ENCODE data around the gene MANF. TPM values are rescaled to one million over a fixed set of nuclear protein-coding genes. Genes with fewer than 3 reads are reported as not detected.

The MANF gene
- total RNA-seq, 3 donors from 2014 or later (not counting 1 experiment from before 2014, with no cell fraction given), result 51.7 to 58.6 (median 58.3) TPM

GRCh38 chr3:51401735-51402134 is 16.6 kb downstream of the MANF start:
- Mint-ChIP-seq H3K36me3 (no peaks in the 10 kb centered on the region), H3K4me1 (peaks cover 9 to 10% of the 10 kb centered on the region in 2 donors), H3K27ac (no peak overlapping the region), H3K9me3 (no peaks in the 10 kb centered on the region), H3K4me3 (no peak overlapping the region), H3K27me3 (ENCODE audit: low read depth in 2 of 2) (no peaks in the 10 kb centered on the region)
- H3K27me3 ChIP-seq (ENCODE audit: control insufficient read depth, insufficient read depth, low read length), result no peaks in the 10 kb centered on the region
- TF ChIP-seq CTCF (IDR thresholded peaks at IDR 0.05), result no peak
- peaks cover 49% of the 10 kb centered on the region for H3K36me3 ChIP-seq (ENCODE audit: control insufficient read depth, insufficient read depth, low read length)
- no peak for DNase-seq
- no peak overlapping the region for H3K4me3 ChIP-seq (ENCODE audit: low read length)
- no peak for ATAC-seq
- peaks cover under 1% of the 10 kb centered on the region for H3K4me1 ChIP-seq (ENCODE audit: control insufficient read depth, insufficient read depth, low read length)
- H3K9me3 ChIP-seq (ENCODE audit: control insufficient read depth, insufficient read depth, low read length), result no peaks in the 10 kb centered on the region
- 88% methylated on average over 4 of the region's 4 CpGs for WGBS (ENCODE audit: insufficient coverage)
- no peak overlapping the region for H3K27ac ChIP-seq (ENCODE audit: low read length)
- intact Hi-C loops (cut with micrococcal nuclease), result no loop called here

DNA sequence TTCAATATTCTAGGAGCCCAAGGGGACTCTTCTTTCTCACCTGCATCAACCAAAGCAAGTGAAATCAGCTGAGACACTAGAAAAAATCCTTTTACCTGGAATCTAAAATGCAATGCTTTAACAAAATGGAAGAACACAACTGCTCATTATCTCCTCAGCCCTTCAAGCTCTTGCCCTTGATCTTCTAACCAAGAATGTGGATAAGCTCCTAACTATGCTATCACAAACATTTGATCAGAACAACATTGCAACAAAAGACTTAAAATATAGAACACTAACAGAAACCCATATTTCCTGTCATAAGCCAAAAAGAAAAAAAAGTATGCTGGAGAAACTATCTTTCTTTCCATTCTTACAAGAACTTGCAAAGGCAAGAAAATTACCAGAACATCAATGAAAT is 18.6 kb downstream of the MANF start:
- intact Hi-C loops (cut with micrococcal nuclease), result no loop called here
- no peak for TF ChIP-seq CTCF (IDR thresholded peaks at IDR 0.05)
- H3K27ac Mint-ChIP-seq, result no peak overlapping the region
- ATAC-seq (no peak), DNase-seq (no peak)
- H3K9me3 ChIP-seq (ENCODE audit: control insufficient read depth, insufficient read depth, low read length), result no peaks in the 10 kb centered on the region
- no peak overlapping the region for H3K4me3 ChIP-seq (ENCODE audit: low read length)
- H3K27me3 ChIP-seq (ENCODE audit: control insufficient read depth, insufficient read depth, low read length), result no peaks in the 10 kb centered on the region
- H3K36me3 ChIP-seq (ENCODE audit: control insufficient read depth, insufficient read depth, low read length), result peaks cover 37% of the 10 kb centered on the region
- no peaks in the 10 kb centered on the region for H3K9me3 Mint-ChIP-seq
- H3K4me3 Mint-ChIP-seq, result no peak overlapping the region
- no peak overlapping the region for H3K27ac ChIP-seq (ENCODE audit: low read length)
- H3K4me1 ChIP-seq (ENCODE audit: control insufficient read depth, insufficient read depth, low read length), result no peaks in the 10 kb centered on the region
- peaks cover 7 to 10% of the 10 kb centered on the region in 2 donors for H3K4me1 Mint-ChIP-seq
- H3K36me3 Mint-ChIP-seq, result no peaks in the 10 kb centered on the region
- no peaks in the 10 kb centered on the region for H3K27me3 Mint-ChIP-seq (ENCODE audit: low read depth in 2 of 2)

DNA sequence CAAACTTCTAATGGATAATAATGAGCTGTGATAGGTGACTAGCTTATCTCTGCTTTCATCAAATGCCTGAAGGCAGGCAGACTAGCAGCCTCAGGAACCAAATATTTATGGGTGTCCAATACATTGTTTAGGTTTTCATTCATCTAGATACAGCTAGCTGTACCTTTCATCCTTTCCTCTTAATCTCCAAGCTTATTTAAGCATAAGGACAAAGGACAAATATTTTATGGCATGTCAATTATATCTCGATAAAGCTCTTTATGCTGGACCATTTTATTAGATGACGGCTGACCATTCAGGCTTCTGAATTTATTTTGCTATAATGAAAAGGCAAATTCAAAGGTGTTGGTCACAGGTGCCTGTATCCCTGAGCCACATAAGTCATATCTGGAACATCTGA is 22.9 kb downstream of the MANF start:
- Mint-ChIP-seq H3K4me1 (peaks cover 7 to 10% of the 10 kb centered on the region in 2 donors), H3K9me3 (no peaks in the 10 kb centered on the region), H3K27me3 (ENCODE audit: low read depth in 2 of 2) (no peaks in the 10 kb centered on the region), H3K4me3 (no peak overlapping the region), H3K27ac (no peak overlapping the region), H3K36me3 (peaks cover 14% of the 10 kb centered on the region)
- H3K36me3 ChIP-seq (ENCODE audit: control insufficient read depth, insufficient read depth, low read length), result peaks cover 39% of the 10 kb centered on the region
- DNase-seq (no peak), ATAC-seq (no peak)
- H3K4me1 ChIP-seq (ENCODE audit: control insufficient read depth, insufficient read depth, low read length), result no peaks in the 10 kb centered on the region
- no peaks in the 10 kb centered on the region for H3K9me3 ChIP-seq (ENCODE audit: control insufficient read depth, insufficient read depth, low read length)
- H3K27me3 ChIP-seq (ENCODE audit: control insufficient read depth, insufficient read depth, low read length), result no peaks in the 10 kb centered on the region
- intact Hi-C loops (cut with micrococcal nuclease), result no loop called here
- no peak for TF ChIP-seq CTCF (IDR thresholded peaks at IDR 0.05)
- 96% methylated on average over 2 of the region's 2 CpGs for WGBS (ENCODE audit: insufficient coverage)
- H3K4me3 ChIP-seq (ENCODE audit: low read length), result no peak overlapping the region
- no peak overlapping the region for H3K27ac ChIP-seq (ENCODE audit: low read length)

DNA sequence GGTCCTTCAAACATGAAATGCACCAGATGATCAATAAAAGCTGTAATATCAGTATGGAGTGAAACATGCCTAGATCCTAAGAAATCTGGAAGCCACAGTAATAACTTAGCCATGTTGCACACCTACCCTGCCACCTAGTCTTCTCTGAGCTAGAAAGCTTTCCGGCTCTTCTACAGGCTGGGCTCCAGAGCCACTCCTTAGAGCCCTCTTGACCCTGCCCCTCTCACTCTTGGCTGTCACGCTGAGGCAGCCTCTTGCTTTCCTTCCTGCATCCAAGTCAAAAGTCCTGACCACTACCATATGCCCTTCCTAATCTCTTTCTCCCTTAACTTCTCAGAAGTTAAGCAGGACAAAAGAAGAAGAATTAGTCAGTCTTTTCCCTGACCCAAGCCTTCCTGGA is 23.7 kb downstream of the MANF start:
- 97% methylated on average over 2 of the region's 2 CpGs for WGBS (ENCODE audit: insufficient coverage)
- ATAC-seq, result no peak
- H3K27ac Mint-ChIP-seq, result peak overlapping the region in 1 of 2 donors; percentile 11

More for the DNA sequence above, 23.7 kb downstream of the MANF start:
- Histone ChIP-seq H3K4me3 (ENCODE audit: low read length) (no peak overlapping the region), H3K9me3 (ENCODE audit: control insufficient read depth, insufficient read depth, low read length) (no peaks in the 10 kb centered on the region), H3K27me3 (ENCODE audit: control insufficient read depth, insufficient read depth, low read length) (no peaks in the 10 kb centered on the region), H3K36me3 (ENCODE audit: control insufficient read depth, insufficient read depth, low read length) (peaks cover 43% of the 10 kb centered on the region), H3K27ac (ENCODE audit: low read length) (no peak overlapping the region), H3K4me1 (ENCODE audit: control insufficient read depth, insufficient read depth, low read length) (no peaks in the 10 kb centered on the region)
- Mint-ChIP-seq H3K4me1 (peaks cover 7 to 10% of the 10 kb centered on the region in 2 donors), H3K36me3 (peaks cover 14% of the 10 kb centered on the region), H3K4me3 (no peak overlapping the region), H3K9me3 (no peaks in the 10 kb centered on the region), H3K27me3 (ENCODE audit: low read depth in 2 of 2) (no peaks in the 10 kb centered on the region)
- intact Hi-C loops (cut with micrococcal nuclease), result no loop called here
- TF ChIP-seq CTCF (IDR thresholded peaks at IDR 0.05), result no peak
- DNase-seq, result no peak

Measured in natural killer cell (primary cell).